Ishikawa (cell line): ENCODE data around the gene SLC40A1.

Source experiments
- CEBPB ChIP-seq: IDR thresholded peaks from 2 replicates; pipeline ENCODE4 v1.6.1; 2012
- EP300 ChIP-seq: IDR thresholded peaks from 2 replicates; pipeline ENCODE4 v1.6.1; 2012; ENCODE audit warnings: borderline replicate concordance
- NFIC ChIP-seq: IDR thresholded peaks from 2 replicates; pipeline ENCODE4 v1.6.1; 2012
- TAF1 ChIP-seq: IDR thresholded peaks from 2 replicates; pipeline ENCODE4 v1.6.1; 2012; ENCODE audit warnings: low read depth, mild to moderate bottlenecking
- TEAD4 ChIP-seq: IDR thresholded peaks from 2 replicates; pipeline ENCODE4 v1.6.1; 2012
- YY1 ChIP-seq: IDR thresholded peaks from 2 replicates; pipeline ENCODE4 v1.6.1; 2012; ENCODE audit warnings: low read depth
- ZBTB7A ChIP-seq: IDR thresholded peaks from 2 replicates; pipeline ENCODE4 v1.6.1; 2012; ENCODE audit warnings: low read depth
- TF ChIP-seq, protein P1 (sequence below): IDR thresholded peaks from 2 replicates; pipeline ENCODE4 v1.6.1; 2012
- TF ChIP-seq, protein P2 (sequence below): IDR thresholded peaks from 2 replicates; pipeline ENCODE4 v1.6.1; 2012; ENCODE audit warnings: low read depth, mild to moderate bottlenecking

DNA sequence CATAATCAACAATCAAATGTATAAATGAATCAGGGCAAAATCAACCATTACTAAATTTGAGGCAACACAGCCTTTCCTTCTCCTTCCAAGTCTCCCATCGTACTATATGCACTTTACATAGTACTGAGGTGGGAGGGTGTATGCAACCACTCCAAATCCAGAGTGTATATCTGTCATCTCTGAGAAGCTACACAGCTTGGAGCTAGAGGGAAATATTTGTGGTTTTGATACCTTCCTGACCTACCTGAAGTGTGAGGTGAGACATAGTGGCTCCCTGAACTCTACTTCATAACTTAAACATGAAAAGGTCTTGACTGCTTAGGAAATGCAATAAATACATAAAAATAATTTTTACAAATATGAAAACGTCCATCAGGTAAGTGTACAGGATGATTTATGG, 30.1 kb upstream of the SLC40A1 start:
- TF ChIP-seq, protein P1, sequence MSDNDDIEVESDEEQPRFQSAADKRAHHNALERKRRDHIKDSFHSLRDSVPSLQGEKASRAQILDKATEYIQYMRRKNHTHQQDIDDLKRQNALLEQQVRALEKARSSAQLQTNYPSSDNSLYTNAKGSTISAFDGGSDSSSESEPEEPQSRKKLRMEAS, result no peak
- TF ChIP-seq TAF1, result no peak
- TF ChIP-seq ZBTB7A, result no peak
- no peak for TF ChIP-seq NFIC
- TF ChIP-seq YY1, result no peak
- TF ChIP-seq TEAD4, result no peak
- no peak for TF ChIP-seq EP300
- TF ChIP-seq, protein P2, sequence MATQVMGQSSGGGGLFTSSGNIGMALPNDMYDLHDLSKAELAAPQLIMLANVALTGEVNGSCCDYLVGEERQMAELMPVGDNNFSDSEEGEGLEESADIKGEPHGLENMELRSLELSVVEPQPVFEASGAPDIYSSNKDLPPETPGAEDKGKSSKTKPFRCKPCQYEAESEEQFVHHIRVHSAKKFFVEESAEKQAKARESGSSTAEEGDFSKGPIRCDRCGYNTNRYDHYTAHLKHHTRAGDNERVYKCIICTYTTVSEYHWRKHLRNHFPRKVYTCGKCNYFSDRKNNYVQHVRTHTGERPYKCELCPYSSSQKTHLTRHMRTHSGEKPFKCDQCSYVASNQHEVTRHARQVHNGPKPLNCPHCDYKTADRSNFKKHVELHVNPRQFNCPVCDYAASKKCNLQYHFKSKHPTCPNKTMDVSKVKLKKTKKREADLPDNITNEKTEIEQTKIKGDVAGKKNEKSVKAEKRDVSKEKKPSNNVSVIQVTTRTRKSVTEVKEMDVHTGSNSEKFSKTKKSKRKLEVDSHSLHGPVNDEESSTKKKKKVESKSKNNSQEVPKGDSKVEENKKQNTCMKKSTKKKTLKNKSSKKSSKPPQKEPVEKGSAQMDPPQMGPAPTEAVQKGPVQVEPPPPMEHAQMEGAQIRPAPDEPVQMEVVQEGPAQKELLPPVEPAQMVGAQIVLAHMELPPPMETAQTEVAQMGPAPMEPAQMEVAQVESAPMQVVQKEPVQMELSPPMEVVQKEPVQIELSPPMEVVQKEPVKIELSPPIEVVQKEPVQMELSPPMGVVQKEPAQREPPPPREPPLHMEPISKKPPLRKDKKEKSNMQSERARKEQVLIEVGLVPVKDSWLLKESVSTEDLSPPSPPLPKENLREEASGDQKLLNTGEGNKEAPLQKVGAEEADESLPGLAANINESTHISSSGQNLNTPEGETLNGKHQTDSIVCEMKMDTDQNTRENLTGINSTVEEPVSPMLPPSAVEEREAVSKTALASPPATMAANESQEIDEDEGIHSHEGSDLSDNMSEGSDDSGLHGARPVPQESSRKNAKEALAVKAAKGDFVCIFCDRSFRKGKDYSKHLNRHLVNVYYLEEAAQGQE, result no peak
- no peak for TF ChIP-seq CEBPB
